Colonic mucosa (tissue), 4 donors: Measurements from ENCODE around the gene EIF3K. TPM values are rescaled to one million over a fixed set of nuclear protein-coding genes. Genes with fewer than 3 reads are reported as not detected.

Source experiments
- DNase-seq: peaks from one replicate; pipeline ENCODE4 v3.0.0-alpha.2; 2020
- H3K27ac ChIP-seq: fragments of 200-600 bp; one replicate; pipeline ENCODE4 v1.8.0; 2021
- H3K27me3 ChIP-seq: fragments of 200-600 bp; one replicate; pipeline ENCODE4 v1.8.0; 2021
- H3K36me3 ChIP-seq: fragments of 200-600 bp; one replicate; pipeline ENCODE4 v1.8.0; 2021
- H3K4me1 ChIP-seq: fragments of 200-600 bp; one replicate; pipeline ENCODE4 v1.8.0; 2021; ENCODE audit warnings: mild to moderate bottlenecking
- H3K4me3 ChIP-seq: fragments of 200-600 bp; one replicate; pipeline ENCODE4 v1.8.0; 2021
- H3K9ac ChIP-seq, 2 donors: one replicate each; pipeline ENCODE4 v1.7.0; 2013; ENCODE audit warnings: control low read depth in 2 of 2, low read depth in 2 of 2, low read length in 2 of 2
- H3K9me3 ChIP-seq: fragments of 200-600 bp; one replicate; pipeline ENCODE4 v1.8.0; 2021
- intact Hi-C: fragments of 100-400 bp; cut with DNase I; formaldehyde crosslinking; loops from one replicate; pipeline ENCODE4 v1.14.1; 2022
- total RNA-seq, 2 donors: library from RNA; stranded (reverse); fragmentation: NEBNext Ultra II Directional in 1 of 2; extraction: Animal tissue kit (Norgen Biotek cat#: 25700) in 1 of 2; gene quantifications; one replicate each; pipeline ENCODE4 v1.2.1, GENCODE V29; 2021
- TF ChIP-seq, protein P1 (sequence below): fragments of 200-600 bp; IDR thresholded peaks from one replicate; pipeline ENCODE4 v1.8.0; 2022; ENCODE audit warnings: antibody characterized with exemption, mild to moderate bottlenecking
- donor health status: healthy.
- donor health status: DM: no; HTN: no; CAD: no.
- donor health status: DM: no; HTN: no; CAD: no.

EIF3K gene
- total RNA-seq, 2 donors from 2014 or later = 367 to 445 TPM

DNA sequence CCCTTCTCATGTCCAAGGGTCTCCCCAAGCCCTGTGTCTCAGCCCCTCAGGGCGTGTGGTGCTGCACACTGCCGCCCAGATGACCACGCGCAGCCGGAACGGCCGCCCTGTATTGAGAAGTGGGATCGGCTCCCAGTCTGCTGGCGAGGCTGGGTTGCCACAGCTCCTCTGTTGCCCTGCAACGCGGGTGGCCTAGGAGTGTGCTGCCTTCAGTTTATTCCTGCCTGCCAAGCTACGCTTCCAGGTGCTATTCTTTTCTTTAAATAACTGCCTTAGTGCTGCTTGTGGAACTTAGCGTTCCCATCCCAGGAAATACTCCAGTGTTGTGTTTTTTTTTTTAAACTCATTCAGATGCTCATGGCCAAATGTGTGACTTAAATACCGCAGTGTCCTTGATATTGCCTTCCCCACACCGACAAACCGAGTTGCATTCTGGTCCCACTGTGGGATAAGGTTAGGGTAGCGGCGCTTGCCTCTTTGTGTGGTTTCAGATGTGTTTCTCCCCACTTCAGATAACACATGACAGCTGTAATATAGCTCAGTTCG is 45.0 kb downstream of the EIF3K start:
- TF ChIP-seq, protein P1, sequence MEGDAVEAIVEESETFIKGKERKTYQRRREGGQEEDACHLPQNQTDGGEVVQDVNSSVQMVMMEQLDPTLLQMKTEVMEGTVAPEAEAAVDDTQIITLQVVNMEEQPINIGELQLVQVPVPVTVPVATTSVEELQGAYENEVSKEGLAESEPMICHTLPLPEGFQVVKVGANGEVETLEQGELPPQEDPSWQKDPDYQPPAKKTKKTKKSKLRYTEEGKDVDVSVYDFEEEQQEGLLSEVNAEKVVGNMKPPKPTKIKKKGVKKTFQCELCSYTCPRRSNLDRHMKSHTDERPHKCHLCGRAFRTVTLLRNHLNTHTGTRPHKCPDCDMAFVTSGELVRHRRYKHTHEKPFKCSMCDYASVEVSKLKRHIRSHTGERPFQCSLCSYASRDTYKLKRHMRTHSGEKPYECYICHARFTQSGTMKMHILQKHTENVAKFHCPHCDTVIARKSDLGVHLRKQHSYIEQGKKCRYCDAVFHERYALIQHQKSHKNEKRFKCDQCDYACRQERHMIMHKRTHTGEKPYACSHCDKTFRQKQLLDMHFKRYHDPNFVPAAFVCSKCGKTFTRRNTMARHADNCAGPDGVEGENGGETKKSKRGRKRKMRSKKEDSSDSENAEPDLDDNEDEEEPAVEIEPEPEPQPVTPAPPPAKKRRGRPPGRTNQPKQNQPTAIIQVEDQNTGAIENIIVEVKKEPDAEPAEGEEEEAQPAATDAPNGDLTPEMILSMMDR = no peak
- H3K9ac ChIP-seq = peak overlapping the region in 1 of 2 donors; percentile 64
- intact Hi-C loops = no loop called here
- peak overlapping the region; percentile 95 for H3K27ac ChIP-seq
- H3K9me3 ChIP-seq = no peaks in the 10 kb centered on the region
- no peaks in the 10 kb centered on the region for H3K36me3 ChIP-seq
- no peak overlapping the region for H3K4me3 ChIP-seq
- H3K27me3 ChIP-seq = no peaks in the 10 kb centered on the region
- peaks cover 74% of the 10 kb centered on the region for H3K4me1 ChIP-seq
- no peak for DNase-seq

DNA sequence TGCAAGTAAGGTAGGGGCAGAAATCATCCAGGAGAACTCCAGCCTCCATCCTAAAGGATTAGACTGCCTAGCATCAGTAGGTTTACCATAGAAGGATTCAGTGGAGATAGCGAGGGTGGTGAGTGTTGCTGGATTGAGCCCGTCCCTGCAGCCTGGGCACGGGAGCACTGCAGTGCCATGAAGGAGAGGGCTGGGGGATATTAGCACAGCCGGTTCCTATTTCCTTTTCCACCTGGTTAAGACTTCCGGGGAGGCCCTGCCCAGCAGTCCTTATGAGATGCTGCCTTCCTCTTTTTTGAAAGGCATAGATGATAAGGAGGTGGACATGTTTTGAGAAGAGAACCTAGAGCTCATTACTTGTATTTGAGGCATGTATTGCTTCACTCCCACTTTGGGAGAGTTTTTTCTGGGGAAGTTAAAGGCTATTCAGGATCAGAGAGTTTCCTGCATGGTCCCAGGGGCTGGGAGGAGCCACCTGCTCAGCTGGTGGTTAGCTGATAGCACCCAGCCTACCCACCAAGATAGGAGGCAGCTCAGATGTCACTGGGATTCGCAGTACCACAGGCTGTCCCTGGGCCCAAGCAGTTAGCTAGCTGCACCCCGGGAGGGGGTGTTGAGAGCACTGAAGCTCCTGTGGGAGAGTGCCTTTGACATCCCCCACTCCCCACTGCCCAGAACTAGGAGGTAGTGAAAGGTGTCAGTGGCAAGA is 45.7 kb downstream of the EIF3K start:
- H3K9ac ChIP-seq = peak overlapping the region in 1 of 2 donors; percentile 64
- no peaks in the 10 kb centered on the region for H3K9me3 ChIP-seq
- no peaks in the 10 kb centered on the region for H3K27me3 ChIP-seq
- TF ChIP-seq, protein P1 = no peak
- no peak for DNase-seq
- H3K36me3 ChIP-seq = no peaks in the 10 kb centered on the region
- H3K4me3 ChIP-seq = no peak overlapping the region
- peaks cover 74% of the 10 kb centered on the region for H3K4me1 ChIP-seq
- intact Hi-C loops = no loop called here
- peak overlapping the region; percentile 95 for H3K27ac ChIP-seq

DNA sequence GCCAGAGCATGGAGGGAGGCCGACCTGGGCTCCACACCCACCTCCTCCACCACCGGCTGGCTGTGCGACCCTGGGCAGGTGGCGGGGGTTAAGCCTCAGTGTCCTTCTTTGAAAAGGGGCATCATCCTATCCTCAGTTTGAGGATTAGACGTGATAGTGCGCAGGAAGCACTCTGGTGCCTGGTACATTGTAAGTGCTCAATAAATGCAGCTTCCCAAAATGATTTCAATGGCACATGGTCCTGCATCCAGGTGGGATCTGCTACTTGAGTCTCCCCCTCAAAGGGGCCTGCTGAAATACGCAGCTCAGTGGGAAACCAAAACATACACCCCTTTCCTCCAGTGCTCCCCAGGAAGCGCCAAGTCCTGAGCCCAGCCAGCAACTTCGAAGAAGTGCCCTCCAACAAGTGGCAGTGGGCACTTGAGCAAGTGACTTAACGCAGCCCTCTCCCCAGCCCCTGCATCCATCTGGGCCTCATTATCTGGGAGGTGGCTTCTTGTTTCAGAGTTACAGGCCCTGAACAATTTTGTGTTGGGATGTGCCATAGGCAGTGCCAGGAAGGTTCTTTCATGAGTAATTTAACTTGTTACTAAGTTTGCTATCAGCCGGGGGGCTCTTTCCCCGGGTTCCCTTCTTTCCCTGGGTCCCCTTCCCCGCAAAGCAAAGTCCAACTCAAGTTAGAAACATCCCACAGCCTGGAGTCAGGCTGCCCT is 46.4 kb downstream of the EIF3K start:
- Histone ChIP-seq H3K4me3 (no peak overlapping the region), H3K36me3 (no peaks in the 10 kb centered on the region), H3K9me3 (no peaks in the 10 kb centered on the region), H3K27me3 (no peaks in the 10 kb centered on the region), H3K4me1 (peaks cover 75% of the 10 kb centered on the region), H3K27ac (peak overlapping the region; percentile 95), H3K9ac (peak overlapping the region; percentile 60 to 64)
- no peak for DNase-seq
- TF ChIP-seq, protein P1 = no peak
- intact Hi-C loops = no loop called here

DNA sequence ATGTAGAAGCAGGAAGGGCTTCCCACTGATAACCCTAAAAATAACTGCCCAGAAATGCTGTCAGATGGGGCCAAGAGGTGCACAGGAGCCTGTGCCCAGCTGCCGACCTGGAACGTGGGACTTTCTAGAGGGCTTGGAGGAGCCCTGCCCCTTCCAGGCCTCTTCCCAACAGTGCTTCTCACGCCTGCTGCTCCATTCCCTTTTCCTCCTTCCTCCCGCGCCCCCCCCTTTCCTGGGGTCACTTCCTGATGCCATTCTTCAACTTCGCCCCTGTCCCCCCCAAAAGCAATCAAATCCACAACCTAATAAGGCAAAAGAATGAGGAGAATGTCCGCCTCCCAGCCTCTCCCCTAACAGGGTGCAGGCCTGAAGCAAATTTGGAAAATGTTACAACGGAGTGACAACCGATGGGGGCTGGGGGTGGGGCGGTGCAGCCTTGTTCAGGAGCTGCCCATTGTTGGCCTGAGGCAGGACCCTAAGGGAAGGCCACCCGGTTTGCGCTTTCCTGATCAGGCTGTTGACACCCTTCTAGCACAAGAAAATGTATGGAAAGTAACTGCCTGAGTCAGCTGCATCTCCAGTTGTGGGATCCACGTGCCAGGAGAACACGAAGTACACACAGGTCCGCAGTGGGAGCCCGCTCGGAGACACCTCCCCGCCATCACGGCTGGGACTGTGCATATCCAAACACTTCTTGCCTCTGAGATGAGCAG is 47.1 kb downstream of the EIF3K start:
- peaks cover 76% of the 10 kb centered on the region for H3K4me1 ChIP-seq
- no peak for DNase-seq
- TF ChIP-seq, protein P1 = no peak
- H3K9me3 ChIP-seq = no peaks in the 10 kb centered on the region
- intact Hi-C loops = no loop called here
- peak overlapping the region; percentile 95 for H3K27ac ChIP-seq
- H3K4me3 ChIP-seq = no peak overlapping the region
- no peaks in the 10 kb centered on the region for H3K36me3 ChIP-seq
- H3K9ac ChIP-seq = peak overlapping the region; percentile 60 to 64
- H3K27me3 ChIP-seq = no peaks in the 10 kb centered on the region
